ENCODE results near the gene FAU.

The FAU gene

GRCh38 chr11:65071907-65072630 lies 49.9 kb downstream of the FAU start:
- no peak for DNase-seq
